Measurements from ENCODE around the gene PLGRKT.

PLGRKT gene

GRCh38 chr9:5437254-5438216, at the start of gene PLGRKT:
PLGRKT (minus strand) TSS chr9:5437925; CDS start chr9:5431977, 5,948 bp downstream.
- peaks cover 9% of the 10 kb centered on the region for H3K27me3 Mint-ChIP-seq (ENCODE audit: low read depth, poor library complexity)
- peak; percentile 88 for DNase-seq
- peaks cover 30% of the 10 kb centered on the region for H3K9me3 Mint-ChIP-seq
- H3K4me3 Mint-ChIP-seq = peak within 1 kb of the TSS; percentile 95
- peak within 1 kb of the TSS; percentile 92 for H3K27ac Mint-ChIP-seq
- H3K4me1 Mint-ChIP-seq = peaks cover 28% of the 10 kb centered on the region
- peaks cover 40% of the 10 kb centered on the region for H3K36me3 Mint-ChIP-seq (ENCODE audit: low read depth)
- no peak for TF ChIP-seq CTCF (IDR thresholded peaks at IDR 0.05)

GRCh38 chr9:5486988-5487387, 49.3 kb upstream of the PLGRKT start:
- H3K9me3 Mint-ChIP-seq = no peaks in the 10 kb centered on the region
- H3K4me3 Mint-ChIP-seq = no peak overlapping the region
- no peak overlapping the region for H3K27ac Mint-ChIP-seq
- H3K4me1 Mint-ChIP-seq = no peaks in the 10 kb centered on the region
- no peak for DNase-seq
- no peak for TF ChIP-seq CTCF (IDR thresholded peaks at IDR 0.05)
- H3K27me3 Mint-ChIP-seq (ENCODE audit: low read depth, poor library complexity) = peaks cover 10% of the 10 kb centered on the region
- H3K36me3 Mint-ChIP-seq (ENCODE audit: low read depth) = no peaks in the 10 kb centered on the region

- Mint-ChIP-seq H3K27ac (no peak overlapping the region), H3K27me3 (ENCODE audit: low read depth, poor library complexity) (peaks cover 7% of the 10 kb centered on the region), H3K4me3 (no peak overlapping the region), H3K9me3 (no peaks in the 10 kb centered on the region), H3K4me1 (no peaks in the 10 kb centered on the region), H3K36me3 (ENCODE audit: low read depth) (no peaks in the 10 kb centered on the region)
- no peak for TF ChIP-seq CTCF (IDR thresholded peaks at IDR 0.05)
- DNase-seq = no peak
Measured at GRCh38 chr9:5485378-5486085, 47.8 kb upstream of the PLGRKT start.

- Mint-ChIP-seq H3K4me3 (no peak overlapping the region), H3K4me1 (no peaks in the 10 kb centered on the region), H3K27ac (no peak overlapping the region), H3K36me3 (ENCODE audit: low read depth) (no peaks in the 10 kb centered on the region), H3K27me3 (ENCODE audit: low read depth, poor library complexity) (peaks cover 4% of the 10 kb centered on the region), H3K9me3 (no peaks in the 10 kb centered on the region)
- no peak for DNase-seq
- TF ChIP-seq CTCF (IDR thresholded peaks at IDR 0.05) = no peak
Measured at GRCh38 chr9:5483306-5483705, 45.6 kb upstream of the PLGRKT start.

GRCh38 chr9:5482194-5482593, 44.5 kb upstream of the PLGRKT start:
- no peak for DNase-seq
- no peaks in the 10 kb centered on the region for H3K4me1 Mint-ChIP-seq
- peaks cover 8% of the 10 kb centered on the region for H3K9me3 Mint-ChIP-seq

More at GRCh38 chr9:5482194-5482593, 44.5 kb upstream of the PLGRKT start:
- no peak overlapping the region for H3K4me3 Mint-ChIP-seq
- TF ChIP-seq CTCF (IDR thresholded peaks at IDR 0.05) = no peak
- H3K27ac Mint-ChIP-seq = no peak overlapping the region
- no peaks in the 10 kb centered on the region for H3K27me3 Mint-ChIP-seq (ENCODE audit: low read depth, poor library complexity)
- H3K36me3 Mint-ChIP-seq (ENCODE audit: low read depth) = no peaks in the 10 kb centered on the region
